T-helper 1 cell treated with Interleukin-12 subunit alpha and Interleukin-12 subunit beta and Interleukin-4 antibody, amounts not matched to agents 30 μg/mL and 1 μg/mL, for 36 hours (primary cell): Measurements from ENCODE around the gene SLC25A33.

Source experiments
- H3K27ac Mint-ChIP-seq: one replicate; pipeline ENCODE4 v1.8.0; 2021; ENCODE audit warnings: mild to moderate bottlenecking, mixed read lengths
- H3K27me3 Mint-ChIP-seq: one replicate; pipeline ENCODE4 v1.8.0; 2021; ENCODE audit warnings: low read depth, mixed read lengths
- H3K36me3 Mint-ChIP-seq: one replicate; pipeline ENCODE4 v1.8.0; 2021; ENCODE audit warnings: low read depth, mixed read lengths
- H3K4me1 Mint-ChIP-seq: one replicate; pipeline ENCODE4 v1.8.0; 2021; ENCODE audit warnings: low read depth, mixed read lengths
- H3K4me3 Mint-ChIP-seq: one replicate; pipeline ENCODE4 v1.8.0; 2021; ENCODE audit warnings: mild to moderate bottlenecking, moderate library complexity, mixed read lengths
- H3K9me3 Mint-ChIP-seq: one replicate; pipeline ENCODE4 v1.8.0; 2021; ENCODE audit warnings: mixed read lengths

Gene SLC25A33

DNA sequence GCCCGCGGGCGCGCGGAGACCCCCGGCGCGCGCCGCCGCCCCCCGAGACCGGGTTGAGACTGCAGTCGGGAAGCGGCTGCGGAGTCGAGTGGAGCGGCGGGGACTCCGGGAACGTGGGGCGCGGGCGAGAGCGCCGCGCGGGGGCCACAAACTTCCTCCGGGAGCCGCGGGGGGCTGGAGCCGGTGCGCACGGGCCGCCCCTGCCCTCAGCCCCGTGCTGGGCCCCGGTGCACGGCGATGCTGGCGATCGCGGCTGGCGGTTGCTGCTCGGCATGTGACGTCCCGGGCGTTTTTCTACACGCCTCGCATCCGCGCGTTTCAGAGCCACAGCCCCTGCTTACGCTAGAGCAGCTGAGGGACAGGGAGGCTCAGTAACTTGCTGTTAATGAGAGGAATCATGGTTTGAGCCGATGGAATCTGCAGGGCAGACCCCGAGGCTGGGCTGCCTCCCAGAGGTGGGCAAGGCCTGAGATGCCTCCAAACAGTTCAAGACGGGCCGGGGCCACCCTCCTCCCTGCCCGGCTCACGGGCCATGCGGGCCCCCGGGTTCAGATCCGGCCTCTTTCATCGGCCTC, 50.0 kb downstream of the SLC25A33 start:
- H3K27me3 Mint-ChIP-seq = no peaks in the 10 kb centered on the region
- peak overlapping the region; percentile 79 for H3K4me3 Mint-ChIP-seq
- peaks cover 22% of the 10 kb centered on the region for H3K4me1 Mint-ChIP-seq
- H3K27ac Mint-ChIP-seq = peak overlapping the region; percentile 28
- H3K9me3 Mint-ChIP-seq = no peaks in the 10 kb centered on the region
- H3K36me3 Mint-ChIP-seq = no peaks in the 10 kb centered on the region

DNA sequence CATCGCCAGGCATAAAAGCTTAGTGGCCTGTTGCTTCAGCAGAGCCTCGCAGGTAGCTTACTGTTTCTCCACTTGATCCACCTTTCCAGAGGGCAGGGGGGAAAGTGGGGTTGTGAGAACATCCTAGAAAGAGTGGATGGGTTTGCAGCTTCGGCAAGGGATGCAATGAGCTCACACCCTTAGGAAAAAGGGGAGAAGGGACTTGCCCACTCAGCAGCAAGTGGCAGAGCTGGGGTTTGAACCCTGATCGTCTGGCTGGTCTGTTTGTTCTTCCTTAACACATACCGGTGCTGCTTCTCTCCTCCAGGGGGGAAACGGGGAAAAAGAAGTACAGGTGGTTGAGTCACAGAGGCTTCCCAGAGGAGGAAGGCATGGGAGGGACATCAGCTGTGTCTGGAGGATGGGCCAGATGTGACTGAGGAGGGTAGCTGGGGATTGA, 50.5 kb downstream of the SLC25A33 start:
- Mint-ChIP-seq H3K36me3 (no peaks in the 10 kb centered on the region), H3K27me3 (no peaks in the 10 kb centered on the region), H3K4me3 (peak overlapping the region; percentile 79), H3K4me1 (peaks cover 22% of the 10 kb centered on the region), H3K9me3 (no peaks in the 10 kb centered on the region), H3K27ac (peak overlapping the region; percentile 28)

DNA sequence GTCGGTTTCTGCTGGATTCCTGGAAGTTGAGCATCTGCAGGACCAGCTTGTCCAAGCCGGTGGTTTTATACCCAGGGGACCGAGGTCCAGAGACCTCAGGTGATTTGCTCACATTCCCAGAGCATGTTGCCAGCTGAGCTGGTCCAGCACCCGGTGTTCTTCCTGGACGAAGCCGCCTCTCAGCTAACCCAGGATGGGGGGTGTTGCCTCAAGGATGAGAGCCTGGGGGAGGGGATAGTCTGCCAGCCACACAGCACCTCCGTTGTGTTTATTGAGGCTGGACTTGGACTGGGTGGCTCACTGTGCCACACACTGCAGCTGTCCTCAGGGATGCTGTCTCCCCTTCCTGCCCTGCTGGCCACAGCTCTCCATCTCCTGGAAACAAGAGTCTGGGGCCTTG, 50.9 kb downstream of the SLC25A33 start:
- H3K27ac Mint-ChIP-seq = no peak overlapping the region
- peaks cover 22% of the 10 kb centered on the region for H3K4me1 Mint-ChIP-seq
- H3K4me3 Mint-ChIP-seq = peak overlapping the region; percentile 79
- no peaks in the 10 kb centered on the region for H3K27me3 Mint-ChIP-seq
- H3K36me3 Mint-ChIP-seq = no peaks in the 10 kb centered on the region
- no peaks in the 10 kb centered on the region for H3K9me3 Mint-ChIP-seq

DNA sequence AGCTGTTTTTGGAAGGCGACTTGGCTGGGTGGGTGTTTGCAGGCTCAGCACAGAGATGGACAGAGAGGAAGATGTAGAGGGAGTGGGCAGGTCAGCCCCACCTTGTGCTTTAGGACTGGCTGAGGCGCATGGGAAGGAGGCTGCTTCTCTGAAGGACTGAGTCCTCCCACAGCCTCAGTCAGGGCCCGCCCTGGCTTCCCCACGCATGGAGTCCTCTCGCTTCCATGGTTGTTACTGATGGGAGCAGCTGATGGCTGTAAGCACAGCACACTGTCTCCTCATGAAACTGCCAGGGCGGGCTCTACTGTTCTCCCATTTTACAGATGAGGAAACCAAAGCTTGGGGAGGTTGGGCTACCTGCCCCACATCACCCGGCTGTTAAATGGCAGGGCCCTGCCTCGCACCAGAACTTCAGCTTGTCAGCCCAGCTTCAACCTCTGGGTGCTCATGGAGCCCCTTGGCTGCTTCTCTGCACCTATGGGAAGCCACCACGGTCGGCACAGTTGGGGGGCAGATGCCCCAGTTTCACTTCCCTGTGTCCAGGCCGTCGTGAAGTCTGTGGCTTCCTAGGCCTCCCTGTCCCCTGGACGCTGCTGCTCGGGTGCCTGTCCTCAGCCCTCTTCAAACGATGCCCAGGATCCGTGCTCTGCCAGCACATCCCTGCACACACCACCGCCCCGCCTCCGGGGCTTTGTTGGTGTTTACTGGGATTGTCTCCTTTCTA, 51.8 kb downstream of the SLC25A33 start:
- Mint-ChIP-seq H3K4me3 (peak overlapping the region; percentile 5), H3K4me1 (peaks cover 22% of the 10 kb centered on the region), H3K27ac (peak overlapping the region; percentile 20), H3K36me3 (no peaks in the 10 kb centered on the region), H3K9me3 (no peaks in the 10 kb centered on the region), H3K27me3 (no peaks in the 10 kb centered on the region)

DNA sequence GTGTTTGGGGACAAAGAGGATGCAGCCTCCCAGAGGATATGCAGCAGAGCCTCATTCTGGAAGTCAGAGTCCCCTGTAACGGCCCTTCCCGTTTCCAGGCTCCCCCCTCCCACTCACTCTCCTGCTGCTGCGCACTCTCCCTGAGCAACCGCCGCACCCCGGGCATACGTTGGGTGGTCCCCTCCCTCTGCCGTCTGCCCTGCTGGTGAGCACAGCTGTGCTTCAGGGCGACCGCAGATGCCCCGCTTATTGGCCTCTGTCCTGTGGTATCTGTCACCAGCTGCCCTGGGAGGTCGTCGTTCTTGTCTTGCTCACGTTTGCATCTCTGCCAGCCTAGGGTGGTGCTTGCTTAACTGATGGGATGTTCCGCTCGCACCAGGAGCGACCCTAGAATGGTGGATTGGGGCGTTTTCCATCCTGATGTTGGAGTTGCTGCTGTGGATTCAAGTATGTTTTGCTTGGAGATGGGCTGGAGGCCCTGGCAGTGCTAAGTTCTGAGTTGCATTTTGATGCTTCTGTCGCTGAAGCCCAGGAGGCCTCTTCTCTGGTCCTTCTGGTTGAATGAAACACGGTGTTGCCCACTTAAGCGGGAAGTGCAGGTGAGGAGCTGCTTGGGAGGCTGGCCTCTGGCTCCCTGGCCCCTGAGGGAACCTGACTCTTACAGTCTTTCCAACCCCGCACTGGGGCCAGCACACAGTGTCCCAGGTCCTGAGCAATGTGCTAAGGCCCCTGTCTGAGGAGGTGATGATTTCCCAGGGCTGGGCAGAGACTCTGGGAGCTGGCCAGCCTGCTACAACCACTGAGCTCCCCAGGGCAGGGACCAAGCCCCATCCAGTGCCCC, 52.6 kb downstream of the SLC25A33 start:
- Mint-ChIP-seq H3K4me3 (no peak overlapping the region), H3K27ac (no peak overlapping the region)

DNA sequence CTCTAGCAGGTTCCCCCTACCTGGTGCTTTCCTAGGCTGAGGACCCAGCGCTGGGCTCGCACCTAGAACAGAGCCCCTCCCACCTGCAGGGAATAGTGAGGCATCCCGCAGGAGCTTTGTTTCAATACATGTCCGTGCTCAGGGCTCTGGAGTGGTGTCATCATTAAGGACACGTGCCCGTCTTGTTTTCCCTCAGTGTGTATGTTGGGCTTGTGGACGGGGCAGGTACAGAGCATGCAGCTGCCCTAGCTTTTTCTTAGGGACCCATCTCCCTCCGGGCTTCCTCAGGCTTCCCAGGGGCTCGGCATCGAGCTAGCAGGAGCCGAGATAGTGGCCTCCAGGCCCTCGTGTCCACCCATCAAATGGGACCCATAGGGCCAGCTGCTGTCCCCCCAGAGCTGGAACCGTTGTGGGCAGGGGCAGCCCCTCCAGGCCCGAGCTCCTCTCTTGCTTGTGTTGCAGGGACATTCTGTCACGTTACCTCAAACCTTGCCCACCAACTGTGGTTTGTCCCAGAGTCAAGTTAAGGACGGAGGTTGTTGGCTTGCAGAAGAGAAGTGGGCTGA, 53.3 kb downstream of the SLC25A33 start:
- Mint-ChIP-seq H3K4me3 (no peak overlapping the region), H3K36me3 (no peaks in the 10 kb centered on the region), H3K9me3 (no peaks in the 10 kb centered on the region), H3K4me1 (peaks cover 22% of the 10 kb centered on the region), H3K27ac (no peak overlapping the region), H3K27me3 (no peaks in the 10 kb centered on the region)

More for the DNA sequence above, 52.6 kb downstream of the SLC25A33 start:
- Mint-ChIP-seq H3K27me3 (no peaks in the 10 kb centered on the region), H3K36me3 (no peaks in the 10 kb centered on the region), H3K9me3 (no peaks in the 10 kb centered on the region), H3K4me1 (peaks cover 22% of the 10 kb centered on the region)

DNA sequence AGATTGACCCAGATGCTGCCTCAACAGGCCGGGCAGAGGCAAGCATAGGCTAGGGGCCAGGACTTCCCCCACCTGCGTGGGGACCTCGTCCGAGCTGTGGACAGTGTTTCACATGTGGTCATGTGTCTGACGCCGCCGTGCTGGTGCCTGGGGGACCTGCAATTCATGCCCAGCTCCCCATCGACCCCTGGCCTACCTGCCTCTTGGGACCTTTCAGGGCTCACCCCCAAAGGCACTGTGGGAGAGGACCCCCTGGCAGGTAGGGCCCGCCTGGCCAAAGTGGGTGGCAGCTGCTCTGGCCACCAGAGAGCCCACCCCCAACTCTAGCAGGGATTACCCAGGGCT, 53.9 kb downstream of the SLC25A33 start:
- Mint-ChIP-seq H3K27ac (no peak overlapping the region), H3K4me1 (peaks cover 21% of the 10 kb centered on the region), H3K27me3 (no peaks in the 10 kb centered on the region), H3K9me3 (no peaks in the 10 kb centered on the region), H3K36me3 (no peaks in the 10 kb centered on the region), H3K4me3 (no peak overlapping the region)

DNA sequence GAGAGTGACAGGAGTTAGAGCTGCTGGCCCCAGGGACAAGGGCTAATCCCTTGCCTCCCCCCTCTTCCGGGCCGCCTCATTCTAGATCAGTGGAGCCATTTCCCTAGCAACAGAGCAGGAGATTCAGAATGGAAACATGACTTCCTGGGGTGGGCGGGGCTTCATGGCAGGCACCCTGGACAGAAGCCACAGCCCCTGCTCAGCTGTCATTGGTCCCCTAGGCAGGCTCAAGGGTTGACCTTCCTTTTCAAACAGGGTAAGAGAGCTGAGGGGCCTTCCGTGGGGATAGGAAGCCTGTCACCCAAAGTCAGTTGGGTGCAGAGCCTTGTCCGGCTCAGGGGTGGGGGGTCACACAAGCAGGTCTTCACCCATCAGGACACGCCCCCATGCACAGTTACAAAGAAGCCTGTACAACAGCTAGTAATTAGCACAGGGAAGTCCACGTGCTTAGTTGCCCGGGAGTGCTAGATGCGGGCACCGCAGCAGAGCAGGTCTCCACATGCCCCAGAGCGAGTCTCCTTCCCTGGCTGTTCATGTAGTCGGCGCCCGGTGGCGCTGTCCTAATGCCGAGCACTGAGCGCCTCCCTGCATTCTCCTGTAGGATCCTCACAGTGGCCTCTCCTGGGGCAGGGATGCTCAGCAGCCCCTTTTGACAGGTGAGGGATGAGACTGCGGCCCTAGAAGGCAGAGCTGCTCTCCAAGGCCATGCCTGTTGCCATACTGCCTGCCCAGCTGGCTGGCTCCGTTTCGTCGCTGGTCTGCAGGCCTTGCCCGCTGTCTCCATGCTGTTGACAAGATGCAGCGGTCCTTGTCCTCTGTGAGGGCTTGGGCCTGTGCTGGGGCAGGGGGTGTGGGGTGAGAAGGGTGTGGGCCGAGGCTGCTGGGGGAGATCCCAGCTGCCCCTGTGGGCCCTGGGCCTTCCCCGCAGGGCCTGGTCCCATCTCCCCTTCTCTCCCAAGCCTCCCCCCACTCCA, 54.5 kb downstream of the SLC25A33 start:
- H3K4me3 Mint-ChIP-seq = no peak overlapping the region
- peaks cover 19% of the 10 kb centered on the region for H3K4me1 Mint-ChIP-seq
- H3K9me3 Mint-ChIP-seq = no peaks in the 10 kb centered on the region
- no peaks in the 10 kb centered on the region for H3K36me3 Mint-ChIP-seq
- no peaks in the 10 kb centered on the region for H3K27me3 Mint-ChIP-seq
- H3K27ac Mint-ChIP-seq = peak overlapping the region; percentile 1

DNA sequence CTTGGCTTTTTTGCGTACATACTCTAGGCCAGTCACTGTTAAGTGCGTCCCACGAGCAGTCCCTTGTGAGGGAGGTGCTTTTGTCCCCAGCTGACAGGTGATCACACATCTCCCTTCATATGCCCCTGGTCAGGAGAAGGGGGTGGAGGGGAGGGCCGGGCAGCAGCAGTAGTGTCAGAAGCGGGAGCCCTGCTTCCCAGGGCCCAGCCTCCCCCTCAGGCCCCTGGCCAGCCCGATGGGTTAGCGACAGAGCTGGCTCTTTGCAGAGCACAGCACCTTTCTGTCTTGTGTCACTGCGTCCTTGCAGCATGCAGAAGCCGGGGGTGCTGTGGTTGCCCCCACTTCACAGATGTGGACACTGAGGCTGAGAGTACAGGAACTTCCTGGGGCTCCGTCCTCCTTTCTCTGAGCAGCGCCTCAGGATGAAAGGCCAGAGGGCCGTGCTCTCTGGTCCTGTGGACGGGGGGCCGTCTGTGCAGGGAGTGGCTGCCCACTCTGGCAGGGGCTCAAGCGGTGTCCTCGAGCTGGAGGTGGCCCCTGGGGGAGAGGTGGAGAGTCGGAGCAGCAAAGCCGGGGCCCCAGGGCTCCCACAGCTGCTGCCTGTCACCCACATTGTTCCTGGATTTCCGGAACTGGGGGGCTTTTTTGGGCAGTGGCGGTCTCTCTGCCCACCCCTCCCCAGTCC, 55.3 kb downstream of the SLC25A33 start:
- H3K27me3 Mint-ChIP-seq = no peaks in the 10 kb centered on the region
- H3K4me3 Mint-ChIP-seq = no peak overlapping the region
- peaks cover 16% of the 10 kb centered on the region for H3K4me1 Mint-ChIP-seq
- no peak overlapping the region for H3K27ac Mint-ChIP-seq
- H3K36me3 Mint-ChIP-seq = no peaks in the 10 kb centered on the region
- no peaks in the 10 kb centered on the region for H3K9me3 Mint-ChIP-seq

DNA sequence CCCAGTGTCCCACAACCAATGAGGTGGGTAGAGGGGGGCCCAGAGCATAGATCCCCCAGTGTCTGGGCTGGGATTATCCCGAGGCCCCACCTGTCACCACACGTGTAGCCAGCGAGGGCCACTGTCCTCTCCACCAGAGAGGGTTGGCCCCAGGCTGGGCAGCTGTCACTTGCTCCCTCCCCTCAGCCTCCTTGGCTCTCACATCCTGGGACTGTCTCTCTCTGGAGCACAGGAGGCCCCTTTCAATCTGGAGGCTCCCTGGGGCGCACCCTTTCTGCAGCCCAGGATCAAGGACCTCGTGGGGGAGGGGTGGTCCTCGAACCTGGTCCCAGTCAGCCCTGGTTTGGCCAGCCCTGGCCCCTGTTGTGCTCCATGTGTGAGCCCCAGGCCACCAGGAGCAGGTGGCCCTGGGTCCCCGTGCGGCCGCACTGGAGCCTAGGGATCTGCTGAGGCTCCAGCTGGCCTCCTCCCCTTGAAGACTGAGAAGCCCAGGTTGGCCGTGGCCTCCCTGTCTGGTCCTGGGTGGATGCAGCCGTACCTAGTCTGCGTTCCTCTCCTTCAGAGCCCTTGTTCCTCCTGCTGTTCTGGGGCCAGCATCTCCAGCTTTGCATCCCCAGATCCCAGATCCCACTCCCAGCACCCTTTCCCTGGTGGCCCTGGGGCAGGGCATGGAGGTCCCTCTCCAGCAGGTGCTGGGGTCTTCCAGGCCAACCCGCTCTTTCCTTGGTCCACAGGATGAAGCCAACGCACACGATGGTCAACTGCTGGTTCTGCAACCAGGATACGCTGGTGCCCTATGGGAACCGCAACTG, 56.1 kb downstream of the SLC25A33 start:
- no peaks in the 10 kb centered on the region for H3K27me3 Mint-ChIP-seq
- no peak overlapping the region for H3K27ac Mint-ChIP-seq
- H3K9me3 Mint-ChIP-seq = no peaks in the 10 kb centered on the region
- H3K36me3 Mint-ChIP-seq = no peaks in the 10 kb centered on the region
- H3K4me1 Mint-ChIP-seq = peaks cover 13% of the 10 kb centered on the region
- H3K4me3 Mint-ChIP-seq = no peak overlapping the region

DNA sequence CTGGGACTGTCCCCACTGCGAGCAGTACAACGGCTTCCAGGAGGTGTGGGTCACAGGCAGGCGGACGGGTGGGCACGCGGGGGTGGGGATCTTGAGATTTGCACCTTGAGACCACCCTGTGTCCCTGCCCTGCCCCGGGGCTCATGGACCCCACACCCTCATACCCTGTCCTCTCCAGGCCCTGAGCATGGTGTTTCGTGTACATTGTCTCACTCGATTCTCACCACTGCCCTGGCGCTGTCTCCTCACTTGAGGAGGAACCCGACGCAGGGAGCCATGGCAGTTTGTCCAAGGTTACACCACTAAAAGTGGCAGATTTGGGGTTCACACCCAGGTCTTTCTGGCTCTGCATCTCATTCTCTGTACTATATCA, 56.7 kb downstream of the SLC25A33 start:
- Mint-ChIP-seq H3K4me1 (peaks cover 8% of the 10 kb centered on the region), H3K27me3 (no peaks in the 10 kb centered on the region), H3K36me3 (no peaks in the 10 kb centered on the region), H3K27ac (no peak overlapping the region), H3K9me3 (no peaks in the 10 kb centered on the region), H3K4me3 (no peak overlapping the region)

DNA sequence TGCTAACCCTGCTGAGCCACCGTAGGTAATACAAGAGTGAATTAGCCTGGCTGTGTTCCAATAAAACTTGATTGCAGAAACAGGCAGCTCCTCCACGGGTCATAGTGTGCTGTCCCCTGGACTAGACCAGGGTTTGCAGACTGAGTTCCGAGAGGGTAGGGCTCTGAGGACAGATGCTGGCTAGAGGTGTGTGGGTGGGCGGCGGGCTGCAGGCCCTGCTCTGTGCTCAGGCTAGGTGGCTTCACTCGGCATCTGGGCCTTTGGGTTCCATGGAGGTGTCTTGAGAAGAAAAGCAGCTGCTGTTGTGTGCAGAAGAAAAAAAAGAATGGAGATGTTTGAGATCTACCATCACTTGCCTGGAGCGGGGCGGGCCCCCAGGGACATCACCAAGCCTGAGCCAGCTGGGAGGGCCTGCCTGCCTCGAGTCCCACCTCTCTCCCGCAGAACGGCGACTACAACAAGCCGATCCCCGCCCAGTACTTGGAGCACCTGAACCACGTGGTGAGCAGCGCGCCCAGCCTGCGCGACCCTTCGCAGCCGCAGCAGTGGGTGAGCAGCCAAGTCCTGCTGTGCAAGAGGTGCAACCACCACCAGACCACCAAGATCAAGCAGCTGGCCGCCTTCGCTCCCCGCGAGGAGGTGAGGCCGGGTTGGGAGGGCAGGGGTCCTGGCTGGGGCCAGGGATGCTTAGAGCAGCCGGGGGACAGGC, 57.3 kb downstream of the SLC25A33 start:
- H3K9me3 Mint-ChIP-seq = no peaks in the 10 kb centered on the region
- H3K36me3 Mint-ChIP-seq = no peaks in the 10 kb centered on the region
- H3K4me3 Mint-ChIP-seq = no peak overlapping the region
- H3K27ac Mint-ChIP-seq = no peak overlapping the region
- peaks cover 8% of the 10 kb centered on the region for H3K4me1 Mint-ChIP-seq
- no peaks in the 10 kb centered on the region for H3K27me3 Mint-ChIP-seq
